Measurements from ENCODE around the gene SCNN1A.

Gene SCNN1A

DNA sequence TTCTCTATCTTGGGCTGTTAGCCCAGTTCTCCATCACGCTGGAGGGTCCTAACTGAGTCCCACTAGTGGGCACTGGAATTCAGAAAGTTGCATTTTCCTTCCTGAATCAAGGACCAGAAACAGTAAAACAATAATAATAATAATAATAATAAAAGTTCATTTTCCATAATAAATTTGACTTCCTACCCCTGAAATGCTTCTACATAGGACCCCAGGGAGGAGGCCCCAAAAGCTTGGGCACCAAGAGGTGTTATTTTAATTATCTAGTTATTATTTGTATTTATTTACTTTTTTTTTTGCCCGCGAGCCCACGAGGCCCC is 12.4 kb downstream of the SCNN1A start:
- peak overlapping the region; percentile 59 for H3K4me3 ChIP-seq (replicated peaks; ENCODE audit: insufficient read depth, low read length)
- H3K27me3 ChIP-seq (ENCODE audit: insufficient read depth, poor library complexity, severe bottlenecking), result no peaks in the 10 kb centered on the region
- TF ChIP-seq, protein P1, sequence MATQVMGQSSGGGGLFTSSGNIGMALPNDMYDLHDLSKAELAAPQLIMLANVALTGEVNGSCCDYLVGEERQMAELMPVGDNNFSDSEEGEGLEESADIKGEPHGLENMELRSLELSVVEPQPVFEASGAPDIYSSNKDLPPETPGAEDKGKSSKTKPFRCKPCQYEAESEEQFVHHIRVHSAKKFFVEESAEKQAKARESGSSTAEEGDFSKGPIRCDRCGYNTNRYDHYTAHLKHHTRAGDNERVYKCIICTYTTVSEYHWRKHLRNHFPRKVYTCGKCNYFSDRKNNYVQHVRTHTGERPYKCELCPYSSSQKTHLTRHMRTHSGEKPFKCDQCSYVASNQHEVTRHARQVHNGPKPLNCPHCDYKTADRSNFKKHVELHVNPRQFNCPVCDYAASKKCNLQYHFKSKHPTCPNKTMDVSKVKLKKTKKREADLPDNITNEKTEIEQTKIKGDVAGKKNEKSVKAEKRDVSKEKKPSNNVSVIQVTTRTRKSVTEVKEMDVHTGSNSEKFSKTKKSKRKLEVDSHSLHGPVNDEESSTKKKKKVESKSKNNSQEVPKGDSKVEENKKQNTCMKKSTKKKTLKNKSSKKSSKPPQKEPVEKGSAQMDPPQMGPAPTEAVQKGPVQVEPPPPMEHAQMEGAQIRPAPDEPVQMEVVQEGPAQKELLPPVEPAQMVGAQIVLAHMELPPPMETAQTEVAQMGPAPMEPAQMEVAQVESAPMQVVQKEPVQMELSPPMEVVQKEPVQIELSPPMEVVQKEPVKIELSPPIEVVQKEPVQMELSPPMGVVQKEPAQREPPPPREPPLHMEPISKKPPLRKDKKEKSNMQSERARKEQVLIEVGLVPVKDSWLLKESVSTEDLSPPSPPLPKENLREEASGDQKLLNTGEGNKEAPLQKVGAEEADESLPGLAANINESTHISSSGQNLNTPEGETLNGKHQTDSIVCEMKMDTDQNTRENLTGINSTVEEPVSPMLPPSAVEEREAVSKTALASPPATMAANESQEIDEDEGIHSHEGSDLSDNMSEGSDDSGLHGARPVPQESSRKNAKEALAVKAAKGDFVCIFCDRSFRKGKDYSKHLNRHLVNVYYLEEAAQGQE (IDR thresholded peaks at IDR 0.05; ENCODE audit: insufficient replicate concordance, low read depth), result no peak
- TF ChIP-seq, protein P2, sequence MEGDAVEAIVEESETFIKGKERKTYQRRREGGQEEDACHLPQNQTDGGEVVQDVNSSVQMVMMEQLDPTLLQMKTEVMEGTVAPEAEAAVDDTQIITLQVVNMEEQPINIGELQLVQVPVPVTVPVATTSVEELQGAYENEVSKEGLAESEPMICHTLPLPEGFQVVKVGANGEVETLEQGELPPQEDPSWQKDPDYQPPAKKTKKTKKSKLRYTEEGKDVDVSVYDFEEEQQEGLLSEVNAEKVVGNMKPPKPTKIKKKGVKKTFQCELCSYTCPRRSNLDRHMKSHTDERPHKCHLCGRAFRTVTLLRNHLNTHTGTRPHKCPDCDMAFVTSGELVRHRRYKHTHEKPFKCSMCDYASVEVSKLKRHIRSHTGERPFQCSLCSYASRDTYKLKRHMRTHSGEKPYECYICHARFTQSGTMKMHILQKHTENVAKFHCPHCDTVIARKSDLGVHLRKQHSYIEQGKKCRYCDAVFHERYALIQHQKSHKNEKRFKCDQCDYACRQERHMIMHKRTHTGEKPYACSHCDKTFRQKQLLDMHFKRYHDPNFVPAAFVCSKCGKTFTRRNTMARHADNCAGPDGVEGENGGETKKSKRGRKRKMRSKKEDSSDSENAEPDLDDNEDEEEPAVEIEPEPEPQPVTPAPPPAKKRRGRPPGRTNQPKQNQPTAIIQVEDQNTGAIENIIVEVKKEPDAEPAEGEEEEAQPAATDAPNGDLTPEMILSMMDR (IDR thresholded peaks at IDR 0.05; ENCODE audit: insufficient read depth, low read length), result no peak
- no peak for TF ChIP-seq SPI1 (IDR thresholded peaks at IDR 0.05; ENCODE audit: borderline replicate concordance, low read depth)
- TF ChIP-seq GABPA (IDR thresholded peaks at IDR 0.05; ENCODE audit: low read depth), result no peak
- TF ChIP-seq POLR2AphosphoS5 (IDR thresholded peaks at IDR 0.05; ENCODE audit: low read depth), result no peak
- DNase-seq (ENCODE audit: low read depth in 1 of 2, low spot score in 1 of 2), result no peak
- H3K27ac ChIP-seq (replicated peaks), result peak overlapping the region; percentile 70

DNA sequence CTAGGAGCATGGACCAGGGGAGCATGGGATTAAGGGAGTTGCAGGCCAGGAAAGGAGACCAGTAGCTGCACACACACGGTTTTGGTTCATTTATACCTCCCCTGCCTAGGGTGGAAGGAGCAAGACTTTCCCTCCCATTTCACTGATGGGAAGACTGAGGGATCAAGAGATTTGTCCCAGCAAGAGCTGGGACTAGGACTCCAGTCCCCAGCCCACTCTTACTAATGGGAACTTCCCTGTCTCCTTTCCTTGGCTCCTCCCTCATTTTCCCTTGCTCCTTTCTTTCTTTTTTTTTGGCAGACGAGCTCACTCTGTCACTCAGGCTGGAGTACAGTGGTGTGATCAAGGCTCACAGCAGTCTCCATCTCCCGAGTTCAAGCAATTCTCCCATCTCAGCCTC is 13.0 kb downstream of the SCNN1A start:
- TF ChIP-seq, protein P1 (IDR thresholded peaks at IDR 0.05; ENCODE audit: insufficient replicate concordance, low read depth), result no peak
- DNase-seq (ENCODE audit: low read depth in 1 of 2, low spot score in 1 of 2), result no peak
- no peak overlapping the region for H3K4me3 ChIP-seq (replicated peaks; ENCODE audit: insufficient read depth, low read length)
- no peaks in the 10 kb centered on the region for H3K27me3 ChIP-seq (ENCODE audit: insufficient read depth, poor library complexity, severe bottlenecking)
- no peak overlapping the region for H3K27ac ChIP-seq (replicated peaks)

DNA sequence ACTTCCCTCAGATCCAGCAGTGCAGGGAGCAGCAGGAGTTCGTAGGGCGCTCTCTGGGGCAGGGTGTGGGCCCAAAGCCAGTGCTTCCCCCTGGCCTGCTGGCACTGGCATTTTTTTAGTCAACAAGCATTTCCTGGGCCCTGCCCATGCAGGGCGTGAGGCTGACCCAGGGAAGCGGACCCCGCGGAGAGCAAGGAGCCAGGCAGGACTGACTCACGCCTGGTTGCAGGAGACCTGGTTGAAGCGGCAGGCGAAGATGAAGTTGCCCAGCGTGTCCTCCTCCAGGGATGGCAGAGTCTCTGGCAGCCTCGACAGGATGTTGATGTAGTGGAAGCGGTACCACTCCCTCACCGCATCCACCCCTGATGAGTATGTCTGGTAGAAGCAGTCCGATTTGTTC is 13.5 kb downstream of the SCNN1A start:
- TF ChIP-seq, protein P2 (IDR thresholded peaks at IDR 0.05; ENCODE audit: insufficient read depth, low read length), result no peak
- TF ChIP-seq, protein P1 (IDR thresholded peaks at IDR 0.05; ENCODE audit: insufficient replicate concordance, low read depth), result no peak
- TF ChIP-seq POLR2AphosphoS5 (IDR thresholded peaks at IDR 0.05; ENCODE audit: low read depth) (no peak), GABPA (IDR thresholded peaks at IDR 0.05; ENCODE audit: low read depth) (no peak), SPI1 (IDR thresholded peaks at IDR 0.05; ENCODE audit: borderline replicate concordance, low read depth) (no peak)
- no peak for DNase-seq (ENCODE audit: low read depth in 1 of 2, low spot score in 1 of 2)
- Histone ChIP-seq H3K27me3 (ENCODE audit: insufficient read depth, poor library complexity, severe bottlenecking) (no peaks in the 10 kb centered on the region), H3K27ac (replicated peaks) (no peak overlapping the region), H3K4me3 (replicated peaks; ENCODE audit: insufficient read depth, low read length) (no peak overlapping the region)

Measured in HL-60 (cell line).